ENCODE results near the gene SLC35F3.

SLC35F3 gene

DNA sequence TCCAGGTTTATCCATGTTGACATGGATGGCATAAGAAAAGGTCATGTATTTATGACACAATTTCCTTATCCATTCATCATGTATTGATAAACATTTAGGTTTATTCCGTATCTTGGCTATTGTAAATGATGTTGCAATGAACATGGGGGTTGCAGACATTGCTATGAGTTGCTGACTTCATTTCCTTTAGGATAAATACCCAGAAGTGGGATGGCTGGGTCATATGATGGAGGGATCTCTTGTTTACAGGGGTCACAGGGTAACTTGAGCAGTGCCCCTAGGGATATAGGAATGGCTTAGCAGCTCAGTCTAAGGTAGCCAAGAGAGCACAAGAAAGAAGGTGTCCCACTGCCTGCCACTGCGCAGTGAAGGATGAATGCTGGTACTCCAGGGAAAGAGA is 239.2 kb downstream of the SLC35F3 start:
- TF ChIP-seq EGR1 (IDR thresholded peaks at IDR 0.05) (no peak), FOXM1 (IDR thresholded peaks at IDR 0.05; ENCODE audit: borderline replicate concordance, low read depth) (no peak), TAF1 (IDR thresholded peaks at IDR 0.05; ENCODE audit: low read depth) (no peak), TEAD4 (IDR thresholded peaks at IDR 0.05) (no peak), YY1 (IDR thresholded peaks at IDR 0.05; ENCODE audit: low read depth) (no peak), RAD21 (IDR thresholded peaks at IDR 0.05; ENCODE audit: low read depth) (no peak), ZBTB7A (IDR thresholded peaks at IDR 0.05; ENCODE audit: low read depth) (no peak), NFIC (IDR thresholded peaks at IDR 0.05) (no peak), EP300 (IDR thresholded peaks at IDR 0.05; ENCODE audit: borderline replicate concordance) (no peak), TCF12 (IDR thresholded peaks at IDR 0.05; ENCODE audit: low read depth) (no peak), CREB1 (IDR thresholded peaks at IDR 0.05; ENCODE audit: low read depth) (no peak), CEBPB (IDR thresholded peaks at IDR 0.05) (no peak)
- TF ChIP-seq, protein P1, sequence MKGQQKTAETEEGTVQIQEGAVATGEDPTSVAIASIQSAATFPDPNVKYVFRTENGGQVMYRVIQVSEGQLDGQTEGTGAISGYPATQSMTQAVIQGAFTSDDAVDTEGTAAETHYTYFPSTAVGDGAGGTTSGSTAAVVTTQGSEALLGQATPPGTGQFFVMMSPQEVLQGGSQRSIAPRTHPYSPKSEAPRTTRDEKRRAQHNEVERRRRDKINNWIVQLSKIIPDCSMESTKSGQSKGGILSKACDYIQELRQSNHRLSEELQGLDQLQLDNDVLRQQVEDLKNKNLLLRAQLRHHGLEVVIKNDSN (IDR thresholded peaks at IDR 0.05): no peak
- TF ChIP-seq, protein P2, sequence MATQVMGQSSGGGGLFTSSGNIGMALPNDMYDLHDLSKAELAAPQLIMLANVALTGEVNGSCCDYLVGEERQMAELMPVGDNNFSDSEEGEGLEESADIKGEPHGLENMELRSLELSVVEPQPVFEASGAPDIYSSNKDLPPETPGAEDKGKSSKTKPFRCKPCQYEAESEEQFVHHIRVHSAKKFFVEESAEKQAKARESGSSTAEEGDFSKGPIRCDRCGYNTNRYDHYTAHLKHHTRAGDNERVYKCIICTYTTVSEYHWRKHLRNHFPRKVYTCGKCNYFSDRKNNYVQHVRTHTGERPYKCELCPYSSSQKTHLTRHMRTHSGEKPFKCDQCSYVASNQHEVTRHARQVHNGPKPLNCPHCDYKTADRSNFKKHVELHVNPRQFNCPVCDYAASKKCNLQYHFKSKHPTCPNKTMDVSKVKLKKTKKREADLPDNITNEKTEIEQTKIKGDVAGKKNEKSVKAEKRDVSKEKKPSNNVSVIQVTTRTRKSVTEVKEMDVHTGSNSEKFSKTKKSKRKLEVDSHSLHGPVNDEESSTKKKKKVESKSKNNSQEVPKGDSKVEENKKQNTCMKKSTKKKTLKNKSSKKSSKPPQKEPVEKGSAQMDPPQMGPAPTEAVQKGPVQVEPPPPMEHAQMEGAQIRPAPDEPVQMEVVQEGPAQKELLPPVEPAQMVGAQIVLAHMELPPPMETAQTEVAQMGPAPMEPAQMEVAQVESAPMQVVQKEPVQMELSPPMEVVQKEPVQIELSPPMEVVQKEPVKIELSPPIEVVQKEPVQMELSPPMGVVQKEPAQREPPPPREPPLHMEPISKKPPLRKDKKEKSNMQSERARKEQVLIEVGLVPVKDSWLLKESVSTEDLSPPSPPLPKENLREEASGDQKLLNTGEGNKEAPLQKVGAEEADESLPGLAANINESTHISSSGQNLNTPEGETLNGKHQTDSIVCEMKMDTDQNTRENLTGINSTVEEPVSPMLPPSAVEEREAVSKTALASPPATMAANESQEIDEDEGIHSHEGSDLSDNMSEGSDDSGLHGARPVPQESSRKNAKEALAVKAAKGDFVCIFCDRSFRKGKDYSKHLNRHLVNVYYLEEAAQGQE (IDR thresholded peaks at IDR 0.05; ENCODE audit: low read depth): no peak
- TF ChIP-seq, protein P3, sequence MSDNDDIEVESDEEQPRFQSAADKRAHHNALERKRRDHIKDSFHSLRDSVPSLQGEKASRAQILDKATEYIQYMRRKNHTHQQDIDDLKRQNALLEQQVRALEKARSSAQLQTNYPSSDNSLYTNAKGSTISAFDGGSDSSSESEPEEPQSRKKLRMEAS (IDR thresholded peaks at IDR 0.05): no peak

DNA sequence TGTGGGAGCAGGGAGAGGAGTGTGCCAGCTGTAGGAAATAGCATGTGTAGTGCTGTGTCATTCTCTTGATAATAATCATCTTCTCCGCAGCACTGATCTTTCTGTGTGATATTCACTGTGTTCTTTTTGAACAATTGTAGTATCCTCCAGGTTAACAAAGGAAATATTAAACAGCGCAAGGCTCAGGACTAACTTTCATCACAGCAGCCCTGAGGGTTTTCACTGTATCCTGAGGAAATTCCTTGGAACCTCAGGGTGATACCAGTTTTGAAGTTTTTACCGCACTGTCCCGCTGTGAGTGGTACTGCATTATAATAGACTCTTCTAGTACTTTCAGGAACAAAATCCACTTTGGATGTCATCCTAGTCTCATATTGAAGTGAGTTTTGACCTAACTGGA is 240.4 kb downstream of the SLC35F3 start:
- TF ChIP-seq, protein P3 (IDR thresholded peaks at IDR 0.05): no peak
- no peak for TF ChIP-seq TAF1 (IDR thresholded peaks at IDR 0.05; ENCODE audit: low read depth)
- TF ChIP-seq YY1 (IDR thresholded peaks at IDR 0.05; ENCODE audit: low read depth): no peak
- TF ChIP-seq RAD21 (IDR thresholded peaks at IDR 0.05; ENCODE audit: low read depth): no peak
- TF ChIP-seq, protein P1 (IDR thresholded peaks at IDR 0.05): no peak
- TF ChIP-seq EGR1 (IDR thresholded peaks at IDR 0.05): no peak
- TF ChIP-seq NFIC (IDR thresholded peaks at IDR 0.05): no peak
- no peak for TF ChIP-seq CEBPB (IDR thresholded peaks at IDR 0.05)
- no peak for TF ChIP-seq ZBTB7A (IDR thresholded peaks at IDR 0.05; ENCODE audit: low read depth)
- no peak for TF ChIP-seq CREB1 (IDR thresholded peaks at IDR 0.05; ENCODE audit: low read depth)
- TF ChIP-seq EP300 (IDR thresholded peaks at IDR 0.05; ENCODE audit: borderline replicate concordance): no peak
- no peak for TF ChIP-seq FOXM1 (IDR thresholded peaks at IDR 0.05; ENCODE audit: borderline replicate concordance, low read depth)
- TF ChIP-seq, protein P2 (IDR thresholded peaks at IDR 0.05; ENCODE audit: low read depth): no peak
- no peak for TF ChIP-seq TEAD4 (IDR thresholded peaks at IDR 0.05)
- no peak for TF ChIP-seq TCF12 (IDR thresholded peaks at IDR 0.05; ENCODE audit: low read depth)

DNA sequence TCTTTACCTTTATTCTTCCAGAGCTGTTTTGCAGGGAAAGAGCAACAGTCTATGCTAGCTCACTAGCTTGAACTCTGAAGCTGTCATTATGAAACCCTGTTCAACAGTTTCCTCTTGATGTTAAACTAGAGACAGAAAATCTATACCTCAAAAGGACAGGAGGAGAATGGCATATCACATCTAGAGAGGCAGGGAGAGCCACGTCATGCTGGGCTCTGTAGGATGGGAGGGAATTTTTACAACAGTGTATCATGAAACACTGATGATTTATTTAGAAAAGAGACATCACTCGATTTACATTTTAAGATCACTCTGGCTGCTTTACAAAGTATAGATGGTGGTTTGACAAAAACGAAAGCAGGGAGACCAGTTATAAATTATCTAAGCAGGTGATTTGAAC is 243.9 kb downstream of the SLC35F3 start:
- TF ChIP-seq TAF1 (IDR thresholded peaks at IDR 0.05; ENCODE audit: low read depth): no peak
- TF ChIP-seq, protein P2 (IDR thresholded peaks at IDR 0.05; ENCODE audit: low read depth): no peak

DNA sequence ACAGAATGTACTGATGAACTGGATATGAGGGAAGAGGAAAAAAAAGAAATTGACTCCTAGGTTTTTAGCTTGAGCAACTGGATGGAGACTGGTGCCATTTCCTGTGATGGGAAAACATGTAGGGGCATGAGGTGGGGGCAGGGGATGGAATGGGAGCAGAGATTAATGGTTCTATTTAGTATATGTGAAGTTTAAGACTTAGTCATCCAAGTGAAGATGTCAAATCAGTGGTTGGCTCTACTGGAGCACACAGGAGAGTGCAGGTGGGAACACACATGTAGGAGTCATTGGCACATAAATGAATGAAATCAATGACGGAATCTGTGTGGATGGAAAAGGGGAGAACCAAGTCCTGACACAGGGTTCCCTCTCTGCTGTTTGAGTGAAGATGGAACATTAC is 244.3 kb downstream of the SLC35F3 start:
- no peak for TF ChIP-seq FOXM1 (IDR thresholded peaks at IDR 0.05; ENCODE audit: borderline replicate concordance, low read depth)
- no peak for TF ChIP-seq CEBPB (IDR thresholded peaks at IDR 0.05)
- no peak for TF ChIP-seq RAD21 (IDR thresholded peaks at IDR 0.05; ENCODE audit: low read depth)
- no peak for TF ChIP-seq TEAD4 (IDR thresholded peaks at IDR 0.05)

DNA sequence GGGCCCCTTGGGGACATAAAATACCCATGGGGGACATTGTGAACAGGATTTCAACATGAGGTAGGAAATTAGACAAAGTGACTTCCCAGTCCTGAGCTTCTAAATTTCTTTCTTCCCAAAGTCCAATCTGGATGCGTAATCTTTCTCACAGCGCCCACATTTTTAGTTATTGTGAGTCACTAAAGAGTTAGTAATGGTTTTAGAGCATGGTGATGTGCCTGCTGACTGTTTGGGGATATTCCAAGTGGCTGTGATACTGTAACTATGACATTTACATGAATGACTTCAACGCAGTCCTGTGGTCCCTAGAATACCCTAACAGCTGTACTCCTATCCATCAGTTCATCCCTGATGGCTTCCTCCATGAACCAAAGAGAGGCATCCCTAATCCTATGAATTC is 244.7 kb downstream of the SLC35F3 start:
- TF ChIP-seq RAD21 (IDR thresholded peaks at IDR 0.05; ENCODE audit: low read depth) (no peak), ZBTB7A (IDR thresholded peaks at IDR 0.05; ENCODE audit: low read depth) (no peak), EP300 (IDR thresholded peaks at IDR 0.05; ENCODE audit: borderline replicate concordance) (no peak), CREB1 (IDR thresholded peaks at IDR 0.05; ENCODE audit: low read depth) (no peak), EGR1 (IDR thresholded peaks at IDR 0.05) (no peak), CEBPB (IDR thresholded peaks at IDR 0.05) (no peak), TEAD4 (IDR thresholded peaks at IDR 0.05) (no peak), TAF1 (IDR thresholded peaks at IDR 0.05; ENCODE audit: low read depth) (no peak), NFIC (IDR thresholded peaks at IDR 0.05) (no peak), TCF12 (IDR thresholded peaks at IDR 0.05; ENCODE audit: low read depth) (no peak), YY1 (IDR thresholded peaks at IDR 0.05; ENCODE audit: low read depth) (no peak), FOXM1 (IDR thresholded peaks at IDR 0.05; ENCODE audit: borderline replicate concordance, low read depth) (no peak)
- TF ChIP-seq, protein P2 (IDR thresholded peaks at IDR 0.05; ENCODE audit: low read depth): no peak
- TF ChIP-seq, protein P1 (IDR thresholded peaks at IDR 0.05): no peak
- TF ChIP-seq, protein P3 (IDR thresholded peaks at IDR 0.05): no peak

Measured in Ishikawa (cell line).